K562 (cell line): Measurements from ENCODE around the gene PDCD6IP. TPM values are rescaled to one million over a fixed set of nuclear protein-coding genes. Genes with fewer than 3 reads are reported as not detected.

Experiments used
- CCAR2 ChIP-seq: fragments of 200-400 bp; formaldehyde crosslinking; IDR thresholded peaks from 2 replicates; pipeline ENCODE4 v1.6.1; 2017; ENCODE audit warnings: mild to moderate bottlenecking, low read depth, low read length
- CCNT2 ChIP-seq: IDR thresholded peaks from 2 replicates; pipeline ENCODE4 v1.6.1; 2011; ENCODE audit warnings: borderline replicate concordance, low read depth, mild to moderate bottlenecking, moderate library complexity, mixed read lengths, low read length; ENCODE audit not compliant: insufficient read length; ENCODE audit errors: extremely low read depth
- E4F1 ChIP-seq: fragments of 250-450 bp; sonication (Bioruptor Pico); IDR thresholded peaks from 2 replicates; pipeline ENCODE4 v1.5.0; 2021; ENCODE audit warnings: mild to moderate bottlenecking, borderline replicate concordance
- FOXJ2 ChIP-seq: fragments of 200-800 bp; sonication (Bioruptor generic); IDR thresholded peaks from 2 replicates; pipeline ENCODE4 v1.6.1; 2016; ENCODE audit warnings: missing genetic modification characterization, missing compliant biosample characterization
- GATAD2B ChIP-seq: fragments of 450-650 bp; IDR thresholded peaks from 2 replicates; pipeline ENCODE4 v1.6.1; 2017; ENCODE audit warnings: mild to moderate bottlenecking, borderline replicate concordance
- MBD1 ChIP-seq: fragments of 250-450 bp; sonication (Bioruptor Pico); IDR thresholded peaks from 2 replicates; pipeline ENCODE4 v1.8.0; 2022; ENCODE audit warnings: inconsistent platforms
- NEUROD1 ChIP-seq: fragments of 150-350 bp; IDR thresholded peaks from 2 replicates; pipeline ENCODE4 v1.6.1; 2014; ENCODE audit warnings: borderline replicate concordance, low read length, low read depth; ENCODE audit not compliant: partially characterized antibody
- PBX2 ChIP-seq, 2 experiments: IDR thresholded peaks in 1 of 2; conservative IDR thresholded peaks in 1 of 2; 2 replicates each; pipeline ENCODE4 v1.6.1; 2016; ENCODE audit warnings: low read depth in 2 of 2, mild to moderate bottlenecking in 1 of 2, missing compliant biosample characterization in 1 of 2, missing genetic modification characterization in 1 of 2, moderate library complexity in 1 of 2
- POLR2A ChIP-seq: fragments of 450-650 bp; conservative IDR thresholded peaks from 2 replicates; pipeline ENCODE4 v1.6.1; 2016
- POLR2B ChIP-seq: fragments of 450-650 bp; IDR thresholded peaks from 2 replicates; pipeline ENCODE4 v1.6.1; 2018; ENCODE audit warnings: low read depth; ENCODE audit not compliant: partially characterized antibody
- SMARCA4 ChIP-seq: fragments of 450-650 bp; IDR thresholded peaks from 2 replicates; pipeline ENCODE4 v1.6.1; 2016
- TEAD2 ChIP-seq: fragments of 450-650 bp; IDR thresholded peaks from 2 replicates; pipeline ENCODE4 v1.6.1; 2016; ENCODE audit warnings: missing genetic modification characterization, control low read depth, missing compliant biosample characterization
- ZBTB11 ChIP-seq, 3 experiments: fragments of 200-800 bp in 1 of 3; fragments of 250-450 bp in 1 of 3; fragments of 450-650 bp in 1 of 3; sonication (Bioruptor Pico) in 1 of 3; sonication (Bioruptor generic) in 1 of 3; formaldehyde crosslinking in 1 of 3; IDR thresholded peaks; 2 replicates each; pipeline versions ENCODE4 v1.6.1 to v1.8.0; 2016 to 2022; ENCODE audit warnings: mild to moderate bottlenecking in 2 of 3, missing genetic modification characterization in 2 of 3, missing compliant biosample characterization in 1 of 3, moderate library complexity in 1 of 3
- ZC3H8 ChIP-seq: fragments of 450-650 bp; IDR thresholded peaks from 2 replicates; pipeline ENCODE4 v1.6.1; 2017
- ZNF121 ChIP-seq: sonication (generic); formaldehyde crosslinking; conservative IDR thresholded peaks from 2 replicates; pipeline ENCODE4 v1.8.0; 2022; ENCODE audit warnings: missing genetic modification reagents
- ZNF146 ChIP-seq: IDR thresholded peaks from one replicate; pipeline ENCODE4 v1.6.1; 2018; ENCODE audit warnings: missing compliant biosample characterization; ENCODE audit not compliant: unreplicated experiment
- ZNF583 ChIP-seq: fragments of 250-450 bp; sonication (Bioruptor Pico); IDR thresholded peaks from 2 replicates; pipeline ENCODE4 v1.4.0; 2020
- polyA plus RNA-seq, 8 experiments: library from polyadenylated mRNA; depleted of rRNA in 4 of 8; stranded (reverse) in 5 of 8; unstranded in 3 of 8; fragments of >200 nt; fragmentation: Nextera tagmentation in 2 of 8; fragmentation: Illumina TruSeq in 1 of 8; extraction: Ambion mirVana in 2 of 8; extraction: Trizol in 1 of 8; gene quantifications; 2 replicates each; pipeline versions ENCODE4 v1.2.1 to v1.2.3, GENCODE V29; 2011 to 2014; ENCODE audit warnings: inconsistent platforms in 1 of 8, missing spikeins in 1 of 8
- total RNA-seq, 7 experiments: library from RNA; depleted of rRNA in 6 of 7; stranded (reverse); fragments of >200 nt in 6 of 7; fragmentation: Illumina TruSeq in 2 of 7; extraction: Trizol in 2 of 7; gene quantifications; 2 replicates each; pipeline versions ENCODE4 v1.2.1 to v1.2.3, GENCODE V29; 2011 to 2021; ENCODE audit warnings: low replicate concordance in 1 of 7

The PDCD6IP gene
- total and polyA plus RNA-seq, 9 of the 15 experiments (the other 6 are each of a cell fraction or from before 2014, with no cell fraction given) = 40.2 to 302 (median 122) TPM

GRCh38 chr3:33914731-33915379 is 116.4 kb downstream of the PDCD6IP start (continued):
- TF ChIP-seq FOXJ2 (tag) = no peak
- TF ChIP-seq CCNT2 = peak; percentile 83
- TF ChIP-seq E4F1 (CRISPR knock-in tag) = no peak
- peak; percentile 26; the same call in 1 of the 2 replicates for TF ChIP-seq GATAD2B
- peak; percentile 71 for TF ChIP-seq TEAD2 (tag)
- no peak for TF ChIP-seq MBD1 (CRISPR knock-in tag)
- TF ChIP-seq POLR2A = no peak
- no peak for TF ChIP-seq CCAR2
- no peak for TF ChIP-seq ZNF146 (CRISPR knock-in tag)
- TF ChIP-seq ZBTB11 (CRISPR knock-in tag; IDR thresholded peaks at IDR 0.05) = peak in 1 of 3 experiments; percentile 37; a peak in 1 of 6 replicates
- TF ChIP-seq ZNF583 (CRISPR knock-in tag) = no peak
- peak; percentile 85 for TF ChIP-seq SMARCA4
- TF ChIP-seq POLR2B = no peak
- no peak for TF ChIP-seq ZC3H8
- no peak for TF ChIP-seq ZNF121 (CRISPR knock-in tag)
- TF ChIP-seq PBX2 (CRISPR knock-in tag; IDR thresholded peaks at IDR 0.05; ENCODE audit: low read depth) = no peak
- peak; percentile 94 for TF ChIP-seq PBX2 (tag; conservative IDR thresholded peaks at IDR 0.05; ENCODE audit: low read depth)
- peak; percentile 27 for TF ChIP-seq NEUROD1
